ENCODE data around the gene SPI1.

SPI1 gene

DNA sequence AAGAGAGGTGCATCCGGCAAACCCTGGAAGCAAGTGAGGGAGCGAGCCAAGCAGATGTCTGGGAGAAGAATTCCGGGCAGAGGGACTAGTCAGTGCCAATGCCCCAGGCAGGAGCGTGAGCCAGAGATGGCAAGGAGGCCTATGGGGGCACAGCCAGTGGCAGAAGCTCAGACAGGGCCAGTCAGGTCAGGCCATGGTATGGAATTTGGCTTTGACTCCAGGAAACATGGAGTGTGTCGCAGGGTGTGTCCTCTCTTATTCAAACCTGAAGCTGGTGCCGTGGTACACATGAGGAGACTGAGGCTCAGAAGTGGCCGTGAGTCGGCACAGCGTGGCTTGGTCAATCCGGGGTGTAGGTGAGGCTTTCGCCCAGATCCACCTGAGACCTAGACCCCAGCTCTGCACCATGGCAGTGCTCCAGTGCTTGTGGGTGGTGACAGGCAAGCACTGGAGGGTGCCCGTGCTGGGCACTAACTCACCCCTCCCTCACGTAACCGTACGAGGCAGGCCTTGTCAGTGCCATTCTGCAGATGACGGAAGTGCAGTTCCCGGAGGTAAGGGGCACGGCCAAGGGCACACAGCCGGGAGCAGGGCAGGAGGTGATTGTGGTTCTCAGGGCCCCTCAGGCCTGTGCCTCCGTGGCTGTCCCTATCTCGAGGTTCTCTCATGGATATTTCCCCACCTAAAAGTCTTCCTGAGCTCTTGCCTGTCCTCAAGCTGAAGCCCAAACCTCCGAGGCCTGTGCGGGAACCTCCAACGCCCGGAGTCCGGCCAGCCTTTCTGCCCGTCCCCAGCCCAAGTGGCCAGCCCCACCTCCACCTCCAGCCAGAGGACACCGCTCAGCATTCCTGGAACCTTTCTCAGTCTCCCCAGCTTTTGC is 10.6 kb upstream of the SPI1 start:
- DNase-seq (ENCODE audit: low read depth) = no peak

DNA sequence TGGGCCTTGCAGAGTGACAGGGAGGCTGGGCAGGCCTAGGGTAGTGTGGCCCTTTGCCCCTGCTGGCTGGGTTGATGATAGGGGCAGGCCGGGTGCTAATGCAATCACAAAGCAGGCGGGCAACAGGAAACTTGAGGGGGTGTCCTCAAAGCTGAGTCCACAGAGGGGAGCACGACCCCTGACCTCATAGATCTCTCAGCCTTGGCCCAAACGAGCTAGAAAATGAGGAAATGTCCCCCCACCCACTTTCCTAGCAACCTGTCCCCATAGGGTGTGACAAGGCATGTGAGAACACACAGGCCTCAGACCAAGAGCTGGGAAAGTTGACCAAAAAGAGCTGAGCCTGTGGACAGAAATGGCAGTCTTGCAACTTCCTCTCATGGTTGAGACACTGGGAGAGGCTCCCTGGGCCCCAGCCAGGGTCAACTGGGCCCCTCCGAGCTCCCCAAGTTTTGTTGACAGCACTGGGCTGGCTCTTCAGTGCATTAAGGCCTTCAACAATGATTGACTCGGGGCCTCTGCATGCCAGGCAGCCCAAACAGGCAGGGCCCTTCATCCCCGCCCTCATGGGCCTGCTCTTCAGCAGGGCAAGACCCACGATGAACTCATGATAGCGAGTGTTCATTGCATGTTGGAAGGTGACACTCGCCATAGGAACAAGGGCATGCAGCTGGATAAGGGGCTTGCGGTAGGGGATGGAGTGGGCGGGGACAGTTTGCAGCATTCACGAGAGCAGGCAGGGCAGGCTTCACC is 9.8 kb upstream of the SPI1 start:
- DNase-seq (ENCODE audit: low read depth) = no peak

GRCh38 chr11:47384498-47384897 is 6.2 kb upstream of the SPI1 start:
- DNase-seq (ENCODE audit: low read depth) = no peak

GRCh38 chr11:47383071-47383470 is 4.7 kb upstream of the SPI1 start:
- no peak for DNase-seq (ENCODE audit: low read depth)

DNA sequence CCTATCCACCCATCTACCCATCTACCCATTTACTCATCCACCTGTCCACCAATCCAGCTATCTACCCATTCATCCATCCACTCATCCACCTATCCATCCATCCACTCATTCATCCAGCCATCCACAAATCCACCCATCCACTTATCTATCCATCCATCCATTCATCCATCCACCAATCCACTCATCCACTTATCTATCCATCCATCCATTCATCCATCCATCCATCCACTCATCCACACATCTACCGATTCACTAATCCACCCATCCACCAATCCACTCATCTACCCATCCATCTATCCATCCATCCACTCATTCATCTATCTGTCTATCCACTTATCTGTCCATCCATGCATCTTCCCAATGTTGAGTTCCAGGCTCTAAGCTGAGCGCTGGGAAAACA is 1.7 kb upstream of the SPI1 start:
- no peak for DNase-seq (ENCODE audit: low read depth)

DNA sequence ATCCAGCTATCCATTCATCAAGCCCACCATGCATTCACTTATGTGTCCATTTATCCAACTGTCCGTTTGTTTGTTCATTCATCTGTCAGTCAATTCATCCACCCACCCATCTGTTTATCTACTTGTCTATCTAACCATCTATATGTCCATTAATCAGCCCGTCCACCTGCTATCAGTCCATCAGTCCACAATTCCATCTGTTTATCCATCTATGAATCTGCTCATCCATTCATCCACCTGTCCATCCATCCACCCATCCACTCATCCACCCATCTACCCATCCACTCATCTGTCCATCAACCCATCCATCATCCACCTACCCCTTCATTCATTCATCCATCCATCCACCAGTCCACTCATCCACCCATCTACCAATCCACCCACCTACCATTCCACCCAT is 970 bp upstream of the SPI1 start:
- no peak for DNase-seq (ENCODE audit: low read depth)

GRCh38 chr11:47378836-47379170 is 456 bp upstream of the SPI1 start:
- DNase-seq (ENCODE audit: low read depth) = no peak

GRCh38 chr11:47377571-47378009 is 757 bp downstream of the SPI1 start:
- no peak for DNase-seq (ENCODE audit: low read depth)

DNA sequence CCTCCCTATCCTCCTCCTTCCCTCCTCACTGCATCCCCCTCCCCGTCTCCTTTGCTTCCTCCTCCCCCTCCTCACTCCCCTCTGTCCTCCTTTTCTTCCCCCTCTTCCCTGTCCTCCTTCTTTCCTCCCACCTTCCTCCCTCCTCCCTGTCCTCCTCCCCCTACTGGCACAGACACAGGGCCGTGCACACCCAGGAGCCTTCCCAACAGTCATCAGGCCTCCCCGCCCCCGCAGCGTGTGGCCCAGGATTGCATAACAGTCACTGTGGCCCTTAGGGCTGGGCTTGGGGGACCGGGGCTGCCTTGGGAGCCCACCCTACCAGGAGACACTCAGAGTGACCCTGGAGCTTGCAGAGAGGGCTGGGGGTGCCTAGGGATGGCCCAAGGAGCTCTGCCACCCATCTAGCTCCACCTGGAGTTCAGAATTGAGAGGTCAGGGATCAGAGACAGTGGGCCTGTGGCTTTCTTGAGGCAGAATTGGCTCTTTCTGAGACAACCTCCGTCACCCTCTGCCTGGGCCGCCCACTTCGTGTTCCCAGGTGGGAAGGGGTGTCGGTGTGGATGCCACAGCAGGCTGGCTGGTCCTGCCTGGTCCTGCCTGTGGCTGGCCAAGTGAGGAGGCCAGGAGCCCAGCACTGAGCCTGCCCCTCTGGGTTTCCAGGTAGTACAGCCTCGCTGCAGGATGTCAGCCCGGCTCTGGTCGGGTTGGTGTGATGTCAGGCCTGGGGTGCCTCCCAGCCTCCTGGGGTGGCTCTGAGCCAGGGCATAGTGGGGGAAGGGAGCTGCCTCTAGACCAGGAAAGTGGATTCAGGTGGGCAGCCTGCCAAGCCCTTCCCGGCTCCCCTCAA is 1.6 kb downstream of the SPI1 start:
- DNase-seq (ENCODE audit: low read depth) = no peak

DNA sequence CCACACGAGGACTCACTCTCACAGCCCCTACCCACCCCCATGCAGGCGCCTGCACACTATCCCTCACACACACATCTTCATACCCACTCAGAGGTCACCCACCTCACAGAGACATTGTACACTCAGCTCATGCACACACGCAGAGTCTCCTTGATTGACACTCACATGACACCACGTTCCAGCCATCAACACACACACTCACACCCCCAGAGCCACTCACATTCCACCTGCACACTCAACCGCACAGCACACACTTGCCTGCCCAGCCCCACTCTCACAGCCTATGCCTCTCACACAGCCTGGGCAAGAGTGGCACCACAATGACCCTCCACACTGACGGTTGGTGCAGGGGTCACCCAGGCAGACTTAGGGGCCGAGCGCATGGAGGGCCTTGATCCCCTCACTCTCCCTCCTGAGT is 2.2 kb downstream of the SPI1 start:
- DNase-seq (ENCODE audit: low read depth) = no peak

GRCh38 chr11:47375546-47376085 is 2.7 kb downstream of the SPI1 start:
- DNase-seq (ENCODE audit: low read depth) = no peak

- DNase-seq (ENCODE audit: low read depth) = no peak
These were observed 3.3 kb downstream of the SPI1 start for GRCh38 chr11:47375020-47375419.

DNA sequence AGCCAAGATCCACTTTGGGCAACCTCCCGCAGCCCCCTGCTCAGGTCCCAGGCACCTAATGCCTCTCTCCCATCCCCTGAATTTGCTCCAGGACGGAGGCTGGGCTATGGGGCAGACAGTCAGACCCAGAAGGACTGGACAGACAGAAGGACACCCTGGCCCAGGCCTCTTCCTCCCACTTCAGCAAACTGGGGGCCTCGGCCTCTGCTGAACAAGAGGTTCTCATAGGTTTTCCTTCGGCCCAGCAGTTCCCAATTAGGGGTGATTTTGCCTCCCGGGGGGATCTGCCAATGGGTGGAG is 3.7 kb downstream of the SPI1 start:
- no peak for DNase-seq (ENCODE audit: low read depth)

GRCh38 chr11:47373876-47374719 is 4.2 kb downstream of the SPI1 start:
- no peak for DNase-seq (ENCODE audit: low read depth)

DNA sequence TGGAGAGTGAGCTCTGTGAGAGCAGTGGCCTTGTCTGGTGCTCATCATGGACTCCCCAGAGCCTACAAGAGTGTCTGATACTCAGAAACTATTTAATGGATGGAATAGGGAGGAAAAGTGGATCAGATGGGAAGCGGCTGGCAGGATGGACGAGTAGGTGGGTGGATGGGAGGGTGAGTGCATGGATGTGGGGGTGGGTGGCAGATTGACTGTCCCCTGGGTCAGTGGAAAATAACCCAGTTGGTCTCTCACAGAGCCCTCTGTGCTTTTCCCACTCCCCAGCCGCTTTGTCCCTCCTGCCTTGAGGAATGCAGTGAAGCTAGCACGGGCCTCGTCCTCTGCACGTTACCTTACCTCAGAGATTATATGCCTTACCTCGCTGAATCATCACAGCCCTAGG is 5.9 kb downstream of the SPI1 start:
- DNase-seq (ENCODE audit: low read depth) = no peak

DNA sequence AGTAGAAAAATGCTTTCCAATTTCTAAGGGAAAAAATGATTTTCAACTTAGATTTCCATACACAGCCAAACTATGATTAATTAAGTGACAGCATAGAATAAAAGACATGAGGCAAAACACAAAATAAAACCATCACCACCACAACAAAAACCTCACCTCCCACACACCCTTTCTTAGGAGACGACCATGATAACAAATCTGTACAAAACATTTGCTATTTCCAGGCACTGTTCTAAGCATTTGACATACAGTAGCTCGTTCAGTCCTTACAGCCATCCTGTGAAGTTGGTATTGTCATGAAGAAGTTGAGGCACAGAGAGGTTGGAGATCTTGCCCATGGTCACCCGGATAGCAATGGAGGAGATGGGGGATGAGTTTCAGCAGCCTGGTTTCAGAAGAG is 8.7 kb downstream of the SPI1 start:
- no peak for DNase-seq (ENCODE audit: low read depth)

DNA sequence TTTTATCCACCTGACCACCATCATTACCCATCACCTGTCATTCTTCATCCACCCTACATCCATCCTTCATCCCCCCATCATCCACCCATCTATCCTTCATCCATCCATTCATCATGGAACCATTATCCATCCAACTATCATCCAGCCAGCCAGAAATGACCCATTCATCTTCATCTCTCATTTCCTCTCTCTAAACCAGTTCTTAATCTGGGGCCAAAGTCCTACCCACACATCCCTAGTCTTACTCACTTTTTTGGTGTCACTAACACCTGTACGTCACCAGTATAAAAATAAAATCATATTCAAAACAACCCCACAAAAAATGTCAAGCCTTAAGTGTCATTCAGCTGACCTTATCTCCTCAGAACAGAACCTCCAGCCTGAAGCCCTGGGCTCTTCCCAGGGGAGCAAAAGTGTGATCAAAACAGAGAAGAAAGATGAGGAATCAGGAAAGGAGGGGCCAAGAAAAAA is 12.3 kb downstream of the SPI1 start:
- no peak for DNase-seq (ENCODE audit: low read depth)

- DNase-seq (ENCODE audit: low read depth) = no peak
These were observed 16.9 kb downstream of the SPI1 start for GRCh38 chr11:47361419-47361818.

GRCh38 chr11:47360341-47360740 is 18.0 kb downstream of the SPI1 start:
- DNase-seq (ENCODE audit: low read depth) = no peak

GRCh38 chr11:47359586-47359985 is 18.8 kb downstream of the SPI1 start:
- DNase-seq (ENCODE audit: low read depth) = peak; percentile 32

DNA sequence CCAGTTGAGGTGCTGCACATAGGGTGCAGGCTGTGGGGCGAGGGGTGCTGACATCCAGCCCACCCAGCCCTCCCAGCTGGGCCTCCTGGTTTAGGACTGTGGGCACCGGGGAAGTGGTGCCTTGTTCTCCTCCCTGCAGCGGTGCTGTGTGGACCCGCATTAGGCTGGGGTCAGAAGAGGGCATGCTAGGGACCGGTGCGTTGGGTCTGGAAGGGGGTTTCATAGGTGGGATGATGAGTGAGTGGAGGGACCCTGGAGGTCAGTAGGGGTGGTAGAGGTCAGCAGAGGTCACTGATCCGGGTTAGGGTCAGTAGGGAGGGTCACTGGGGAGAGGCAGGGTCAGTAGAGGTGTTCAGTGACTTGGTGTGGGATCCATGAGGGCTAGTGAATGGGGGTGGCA is 19.2 kb downstream of the SPI1 start:
- DNase-seq (ENCODE audit: low read depth) = no peak

- DNase-seq (ENCODE audit: low read depth) = no peak
These were observed 19.7 kb downstream of the SPI1 start for GRCh38 chr11:47358731-47359051.
